H9 (cell line): ENCODE results near the gene ITPR2. TPM values are rescaled to one million over a fixed set of nuclear protein-coding genes. Genes with fewer than 3 reads are reported as not detected.

ENCODE experiments used
- DNase-seq: peaks from one replicate; pipeline ENCODE4 v3.0.0-alpha.2; 2017
- H2AFZ ChIP-seq: one replicate; pipeline ENCODE4 v1.6.1; 2013; ENCODE audit warnings: mild to moderate bottlenecking, low read length, control low read depth, moderate library complexity
- H2AK5ac ChIP-seq: 2 replicates; pipeline ENCODE4 v1.6.1; 2013; ENCODE audit warnings: low read length, control low read depth, mixed read lengths; ENCODE audit not compliant: insufficient read length
- H2BK120ac ChIP-seq: one replicate; pipeline ENCODE4 v1.6.1; 2013; ENCODE audit warnings: low read depth, mild to moderate bottlenecking, low read length, control low read depth, inconsistent platforms; ENCODE audit not compliant: poor library complexity, severe bottlenecking
- H2BK12ac ChIP-seq: 2 replicates; pipeline ENCODE4 v1.6.1; 2013; ENCODE audit warnings: low read length, control low read depth, mixed read lengths, low read depth; ENCODE audit not compliant: insufficient read length
- H2BK15ac ChIP-seq: 2 replicates; pipeline ENCODE4 v1.6.1; 2013; ENCODE audit warnings: low read depth, low read length, control low read depth
- H2BK20ac ChIP-seq: one replicate; pipeline ENCODE4 v1.6.1; 2013; ENCODE audit warnings: low read depth, mild to moderate bottlenecking, low read length, control low read depth, inconsistent platforms; ENCODE audit not compliant: poor library complexity, severe bottlenecking
- H2BK5ac ChIP-seq: 2 replicates; pipeline ENCODE4 v1.6.1; 2013; ENCODE audit warnings: low read length, control low read depth, mixed read lengths; ENCODE audit not compliant: insufficient read length
- H3K14ac ChIP-seq: 2 replicates; pipeline ENCODE4 v1.6.1; 2013; ENCODE audit warnings: low read length, control low read depth; ENCODE audit not compliant: insufficient read depth
- H3K18ac ChIP-seq: 2 replicates; pipeline ENCODE4 v1.6.1; 2013; ENCODE audit warnings: low read depth, mild to moderate bottlenecking, mixed read lengths, low read length, control low read depth; ENCODE audit not compliant: insufficient read length
- H3K23ac ChIP-seq: 2 replicates; pipeline ENCODE4 v1.6.1; 2013; ENCODE audit warnings: low read length, control low read depth, mixed read lengths, low read depth; ENCODE audit not compliant: insufficient read length
- H3K23me2 ChIP-seq: 2 replicates; pipeline ENCODE4 v1.6.1; 2013; ENCODE audit warnings: low read depth, mild to moderate bottlenecking, mixed read lengths, low read length, control low read depth; ENCODE audit not compliant: insufficient read length, poor library complexity, severe bottlenecking
- H3K27ac ChIP-seq: 2 replicates; pipeline ENCODE4 v1.5.1; 2013; ENCODE audit warnings: low read length, control low read depth, mixed read lengths, low read depth; ENCODE audit not compliant: insufficient read length
- H3K27me3 ChIP-seq: 2 replicates; pipeline ENCODE4 v1.6.1; 2013; ENCODE audit warnings: low read length, control low read depth, inconsistent platforms; ENCODE audit not compliant: insufficient read depth
- H3K4ac ChIP-seq: 2 replicates; pipeline ENCODE4 v1.6.1; 2013; ENCODE audit warnings: low read depth, mild to moderate bottlenecking, control low read depth, inconsistent platforms, low read length, moderate library complexity
- H3K4me1 ChIP-seq: 2 replicates; pipeline ENCODE4 v1.6.1; 2013; ENCODE audit warnings: low read length, control low read depth, inconsistent platforms; ENCODE audit not compliant: insufficient read depth
- H3K4me2 ChIP-seq: 2 replicates; pipeline ENCODE4 v1.6.1; 2013; ENCODE audit warnings: low read length, control low read depth, mixed read lengths; ENCODE audit not compliant: insufficient read length, insufficient read depth
- H3K56ac ChIP-seq: 2 replicates; pipeline ENCODE4 v1.6.1; 2013; ENCODE audit warnings: low read depth, mild to moderate bottlenecking, mixed read lengths, low read length, control low read depth; ENCODE audit not compliant: insufficient read length
- H3K79me1 ChIP-seq: 2 replicates; pipeline ENCODE4 v1.6.1; 2013; ENCODE audit warnings: low read depth, mild to moderate bottlenecking, moderate library complexity, low read length, control low read depth, inconsistent platforms; ENCODE audit not compliant: insufficient read depth, poor library complexity, severe bottlenecking
- H3K79me2 ChIP-seq: 2 replicates; pipeline ENCODE4 v1.6.1; 2013; ENCODE audit warnings: low read length, control low read depth, inconsistent platforms; ENCODE audit not compliant: insufficient read depth
- H3K9ac ChIP-seq: 2 replicates; pipeline ENCODE4 v1.6.1; 2013; ENCODE audit warnings: low read length, control low read depth, mixed read lengths; ENCODE audit not compliant: insufficient read length; ENCODE audit errors: extremely low read depth
- H3K9me3 ChIP-seq: one replicate; pipeline ENCODE4 v1.6.1; 2013; ENCODE audit warnings: low read depth, low read length, inconsistent platforms; ENCODE audit not compliant: control insufficient read depth
- H3T11ph ChIP-seq: one replicate; pipeline ENCODE4 v1.6.1; 2013; ENCODE audit warnings: mild to moderate bottlenecking, low read length, control low read depth, inconsistent platforms
- H4K20me1 ChIP-seq: one replicate; pipeline ENCODE4 v1.6.1; 2013; ENCODE audit not compliant: control insufficient read depth, insufficient read length, insufficient read depth
- H4K5ac ChIP-seq: 2 replicates; pipeline ENCODE4 v1.6.1; 2013; ENCODE audit warnings: low read depth, mild to moderate bottlenecking, mixed read lengths, low read length, control low read depth; ENCODE audit not compliant: insufficient read length
- H4K8ac ChIP-seq: replicated peaks from 2 replicates; pipeline ENCODE4 v1.6.1; 2013; ENCODE audit warnings: low read length, control low read depth, mixed read lengths, low read depth; ENCODE audit not compliant: insufficient read length
- H4K91ac ChIP-seq: 2 replicates; pipeline ENCODE4 v1.6.1; 2013; ENCODE audit warnings: low read depth, mild to moderate bottlenecking, moderate library complexity, mixed read lengths, low read length, control low read depth; ENCODE audit not compliant: insufficient read length
- H3K27ac Mint-ChIP-seq, 3 experiments: 2 replicates in 2 of 3; 3 replicates in 1 of 3; pipeline ENCODE4 v1.8.0; 2020 to 2021; ENCODE audit warnings: mixed read lengths in 3 of 3, mild to moderate bottlenecking in 1 of 3, moderate library complexity in 1 of 3
- H3K27me3 Mint-ChIP-seq: 2 replicates; pipeline ENCODE4 v1.8.0; 2021; ENCODE audit warnings: low read depth, mild to moderate bottlenecking, moderate library complexity, mixed read lengths
- H3K36me3 Mint-ChIP-seq, 3 experiments: 2 replicates in 2 of 3; 3 replicates in 1 of 3; pipeline ENCODE4 v1.8.0; 2020 to 2021; ENCODE audit warnings: low read depth in 3 of 3, mixed read lengths in 3 of 3; ENCODE audit not compliant: insufficient read depth in 1 of 3
- H3K4me1 Mint-ChIP-seq, 2 experiments: 2 replicates each; pipeline ENCODE4 v1.8.0; 2020; ENCODE audit warnings: mixed read lengths in 2 of 2
- H3K4me3 Mint-ChIP-seq, 2 experiments: 2 replicates in 1 of 2; 3 replicates in 1 of 2; pipeline ENCODE4 v1.8.0; 2020 to 2021; ENCODE audit warnings: mild to moderate bottlenecking in 2 of 2, mixed read lengths in 2 of 2, moderate library complexity in 1 of 2
- H3K9me3 Mint-ChIP-seq, 2 experiments: 2 replicates in 1 of 2; 3 replicates in 1 of 2; pipeline ENCODE4 v1.8.0; 2020; ENCODE audit warnings: mild to moderate bottlenecking in 2 of 2, mixed read lengths in 2 of 2, moderate library complexity in 1 of 2
- CTCF ChIP-seq: fragments of 200-600 bp; sonication (generic); conservative IDR thresholded peaks from 3 replicates; pipeline ENCODE4 v1.8.0; 2021; ENCODE audit warnings: antibody characterized with exemption, mild to moderate bottlenecking
- WGBS: extraction: QIAGEN DNeasy Blood & Tissue Kit; methylation state at CpG from one replicate; pipeline ENCODE4 v1.1.7; 2013; ENCODE audit warnings: missing lambda C conversion rate, low lambda C conversion rate, mixed read lengths; ENCODE audit not compliant: insufficient read length; ENCODE audit errors: extremely low coverage; 5-methylcytosine and 5-hydroxymethylcytosine counted together
- total RNA-seq: library from RNA; stranded (reverse); gene quantifications from 2 replicates; pipeline ENCODE4 v1.2.1, GENCODE V29; 2021

Gene ITPR2
- total RNA-seq, 1 experiment from 2014 or later = 14.8 TPM

GRCh38 chr12:26473291-26473690, 359.7 kb downstream of the ITPR2 start:
- no peak overlapping the region for H4K91ac ChIP-seq
- H2BK20ac ChIP-seq = no peak overlapping the region
- Mint-ChIP-seq H3K36me3 (peaks cover 4 to 18% (median 5%) of the 10 kb centered on the region in 3 experiments; a peak in 6 of 7 replicates), H3K4me3 (no peak overlapping the region), H3K27ac (no peak overlapping the region; a peak in 1 of 7 replicates), H3K27me3 (no peaks in the 10 kb centered on the region), H3K4me1 (peaks cover 8 to 14% of the 10 kb centered on the region in 2 experiments), H3K9me3 (no peaks in the 10 kb centered on the region)
- H3K14ac ChIP-seq = no peak overlapping the region
- H3K27ac ChIP-seq = no peak overlapping the region
- no peak overlapping the region for H3K56ac ChIP-seq
- no CpG with 5 or more reads among the region's 1 CpG for WGBS
- H3K9me3 ChIP-seq = no peaks in the 10 kb centered on the region
- no peaks in the 10 kb centered on the region for H3K79me1 ChIP-seq
- H3K79me2 ChIP-seq = no peaks in the 10 kb centered on the region
- no peak overlapping the region for H4K8ac ChIP-seq
- no peak overlapping the region for H2AK5ac ChIP-seq
- H4K20me1 ChIP-seq = no peaks in the 10 kb centered on the region
- H2BK12ac ChIP-seq = no peak overlapping the region
- H2BK5ac ChIP-seq = no peak overlapping the region
- no peak overlapping the region for H3K23ac ChIP-seq
- no peak overlapping the region for H2BK15ac ChIP-seq
- no peak for TF ChIP-seq CTCF
- 0 out of 2 replicates have a peak, but pooled peaks cover 8% of the 10 kb centered on the region for H3K4me1 ChIP-seq
- no peaks in the 10 kb centered on the region for H3K23me2 ChIP-seq
- no peak overlapping the region for H3K18ac ChIP-seq
- no peaks in the 10 kb centered on the region for H3K27me3 ChIP-seq
- no peak overlapping the region for H3K9ac ChIP-seq
- H3K4ac ChIP-seq = no peak overlapping the region
- H2AFZ ChIP-seq = no peak overlapping the region
- no peak overlapping the region for H4K5ac ChIP-seq
- H3T11ph ChIP-seq = no peak overlapping the region
- no peak overlapping the region for H3K4me2 ChIP-seq
- no peak overlapping the region for H2BK120ac ChIP-seq
- DNase-seq = no peak
